GM21717 (cell line): ENCODE results near the gene NEMP1.

Experiments used
- ATAC-seq: cut with Tn5 transposase; IDR thresholded peaks from one replicate; pipeline ENCODE4 v1.9.1; 2021; ENCODE audit warnings: mild to moderate bottlenecking, moderate library complexity; ENCODE audit not compliant: unreplicated experiment

Gene NEMP1

DNA sequence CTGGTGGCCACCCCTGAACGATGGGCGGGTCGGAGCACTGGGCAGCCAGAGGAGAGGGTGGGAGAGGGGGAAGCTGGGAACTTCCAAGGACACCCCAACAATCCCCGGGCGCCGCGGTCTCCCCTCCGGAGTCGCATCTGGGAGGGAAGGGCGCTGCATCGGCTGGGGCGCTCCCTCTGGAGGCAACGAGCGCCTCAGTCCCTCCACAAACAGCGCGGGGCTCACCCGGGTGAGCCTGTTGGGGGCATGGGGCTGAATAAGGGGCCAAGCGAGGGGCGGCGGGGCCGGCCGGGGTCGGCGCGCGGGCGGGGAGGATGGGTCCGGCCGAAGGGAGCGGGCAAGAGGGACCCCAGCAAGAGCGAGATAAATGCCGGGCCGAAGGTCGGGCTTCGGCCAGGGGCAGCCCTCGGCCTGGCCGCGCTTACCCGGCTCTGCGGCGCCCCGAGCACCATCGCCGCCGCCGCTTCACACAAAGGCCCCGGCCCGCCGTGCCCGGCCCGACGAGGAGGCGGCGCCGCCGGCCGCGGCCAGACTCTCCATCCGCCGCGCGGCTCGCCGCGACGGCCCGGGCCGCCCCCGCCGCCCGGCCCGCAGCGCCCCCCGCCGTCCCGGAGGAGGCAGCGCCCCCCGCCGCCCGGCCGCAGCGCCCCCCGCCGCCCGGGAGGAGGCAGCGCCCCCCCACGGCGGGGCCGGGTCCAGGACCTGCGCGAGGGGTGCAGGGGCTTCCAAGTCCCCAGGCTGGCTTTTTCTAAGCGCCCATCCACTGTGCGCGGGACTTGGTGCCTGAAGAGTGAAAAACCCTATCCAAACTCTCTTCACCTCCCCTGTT is 72.4 kb downstream of the NEMP1 start, which contains the start of gene ZBTB39:
ZBTB39 (minus strand) TSS at position 567 of the 829 bp plus-strand sequence. CDS start 1,629 bp downstream, outside the sequence.
- no peak for ATAC-seq
